ENCODE data around the gene FLOT2.
A peak's percentile ranks its signal among the peaks of the same experiment; 100 is the strongest.
"Not testable (repeated sequence)": the region's sequence is repeated elsewhere in the genome, so short reads cannot be mapped to it uniquely, and the experiment has no call there.

FLOT2 gene

DNA sequence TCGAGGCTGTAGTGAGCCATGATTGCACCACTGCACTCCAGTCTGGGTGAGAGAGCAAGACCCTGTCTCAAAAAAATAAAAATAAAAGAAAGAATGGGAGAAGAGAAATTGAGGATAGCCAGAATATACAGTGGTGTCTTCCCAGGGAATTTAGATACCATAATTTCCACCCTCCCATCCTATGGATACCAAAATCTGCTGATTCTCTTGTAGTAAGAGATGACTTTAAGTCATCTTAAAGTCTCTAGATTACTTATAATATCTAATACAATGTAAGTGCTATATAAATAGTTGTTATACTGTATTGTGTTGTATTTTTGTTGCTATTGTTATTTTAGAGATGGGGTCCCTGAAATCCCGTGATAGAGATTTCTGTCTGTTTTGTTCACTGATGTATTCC, 44.2 kb downstream of the FLOT2 start:
- TF ChIP-seq, protein P1, sequence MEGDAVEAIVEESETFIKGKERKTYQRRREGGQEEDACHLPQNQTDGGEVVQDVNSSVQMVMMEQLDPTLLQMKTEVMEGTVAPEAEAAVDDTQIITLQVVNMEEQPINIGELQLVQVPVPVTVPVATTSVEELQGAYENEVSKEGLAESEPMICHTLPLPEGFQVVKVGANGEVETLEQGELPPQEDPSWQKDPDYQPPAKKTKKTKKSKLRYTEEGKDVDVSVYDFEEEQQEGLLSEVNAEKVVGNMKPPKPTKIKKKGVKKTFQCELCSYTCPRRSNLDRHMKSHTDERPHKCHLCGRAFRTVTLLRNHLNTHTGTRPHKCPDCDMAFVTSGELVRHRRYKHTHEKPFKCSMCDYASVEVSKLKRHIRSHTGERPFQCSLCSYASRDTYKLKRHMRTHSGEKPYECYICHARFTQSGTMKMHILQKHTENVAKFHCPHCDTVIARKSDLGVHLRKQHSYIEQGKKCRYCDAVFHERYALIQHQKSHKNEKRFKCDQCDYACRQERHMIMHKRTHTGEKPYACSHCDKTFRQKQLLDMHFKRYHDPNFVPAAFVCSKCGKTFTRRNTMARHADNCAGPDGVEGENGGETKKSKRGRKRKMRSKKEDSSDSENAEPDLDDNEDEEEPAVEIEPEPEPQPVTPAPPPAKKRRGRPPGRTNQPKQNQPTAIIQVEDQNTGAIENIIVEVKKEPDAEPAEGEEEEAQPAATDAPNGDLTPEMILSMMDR (IDR thresholded peaks at IDR 0.05; ENCODE audit: extremely low read depth, missing control alignments), result no peak
- no peak for DNase-seq (ENCODE audit: low spot score)

DNA sequence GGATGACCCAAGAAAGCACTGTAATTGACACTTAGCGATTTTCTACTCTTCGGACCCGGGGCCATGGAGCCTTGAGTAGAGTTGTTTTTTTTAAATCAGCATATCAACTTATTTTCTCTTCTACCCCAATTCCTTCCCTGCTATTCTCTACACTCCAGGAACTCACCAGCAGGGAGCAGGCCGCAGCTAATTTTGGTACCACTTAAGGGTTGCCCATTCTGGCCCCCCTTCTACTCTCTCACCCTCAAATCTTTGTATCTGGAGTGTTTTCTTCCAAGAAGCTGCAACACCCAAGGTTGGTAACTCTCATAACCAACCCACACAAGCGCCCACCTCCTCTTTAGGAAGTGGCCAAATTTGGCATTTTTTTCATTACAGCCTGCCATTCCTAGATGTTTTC, 48.3 kb downstream of the FLOT2 start:
- DNase-seq (ENCODE audit: low spot score), result no peak
- TF ChIP-seq, protein P1 (IDR thresholded peaks at IDR 0.05; ENCODE audit: extremely low read depth, missing control alignments), result no peak

DNA sequence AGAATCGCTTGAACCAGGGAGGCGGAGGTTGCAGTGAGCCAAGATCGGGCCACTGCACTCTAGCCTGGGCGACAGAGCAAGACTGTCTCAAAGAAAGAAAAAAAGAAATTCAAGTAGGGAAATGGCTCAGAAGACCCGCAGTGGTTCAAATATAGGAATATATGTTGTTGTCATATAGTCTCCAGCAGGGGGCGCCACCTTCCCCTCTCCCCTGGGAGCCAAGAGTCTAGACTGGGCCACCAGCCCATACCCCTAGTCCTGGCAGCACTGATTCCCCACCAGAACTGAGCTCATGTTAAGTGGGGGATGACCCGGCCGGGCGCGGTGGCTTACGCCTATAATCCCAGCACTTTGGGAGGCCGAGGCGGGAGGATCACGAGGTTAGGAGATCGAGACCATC, 48.9 kb downstream of the FLOT2 start:
- peak; percentile 60 for DNase-seq (ENCODE audit: low spot score)

DNA sequence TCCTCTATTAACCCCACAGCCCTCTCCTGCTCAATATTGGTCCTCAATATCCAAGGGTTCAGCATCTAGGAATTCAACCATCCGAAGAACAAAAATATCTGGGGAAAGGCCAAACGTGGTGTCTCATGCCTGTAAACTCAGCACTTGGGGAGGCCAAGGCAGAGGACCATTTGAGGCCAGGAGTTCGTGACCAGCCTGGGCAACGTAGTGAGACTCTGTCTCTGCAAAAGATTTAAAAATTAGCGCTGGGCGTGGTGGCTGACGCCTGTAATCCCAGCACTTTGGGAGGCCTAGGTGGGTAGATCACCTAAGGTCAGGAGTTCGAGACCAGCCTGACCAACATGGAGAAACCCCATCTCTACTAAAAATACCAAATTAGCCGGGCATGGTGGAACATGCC, 50.8 kb downstream of the FLOT2 start:
- not testable (repeated sequence) for DNase-seq (ENCODE audit: low spot score)

DNA sequence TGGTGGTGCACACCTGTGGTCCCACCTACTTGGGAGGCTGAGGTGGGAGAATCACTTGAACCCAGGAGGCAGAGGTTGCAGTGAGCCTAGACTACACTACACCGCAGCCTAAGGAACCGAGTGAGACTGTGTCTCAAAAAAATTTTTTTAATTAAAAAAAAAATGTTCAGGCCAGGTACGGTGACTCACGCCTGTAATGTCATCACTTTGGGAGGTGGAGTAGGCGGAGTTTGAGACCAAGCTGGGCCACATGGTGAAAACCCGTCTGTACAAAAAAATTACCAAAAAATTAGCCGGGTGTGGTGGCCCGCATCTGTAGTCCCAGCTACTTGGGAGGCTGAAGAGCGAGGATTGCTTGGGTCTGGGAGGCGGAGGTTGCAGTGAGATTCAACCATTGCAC, 51.3 kb downstream of the FLOT2 start:
- DNase-seq (ENCODE audit: low spot score), result no peak
- TF ChIP-seq, protein P1 (IDR thresholded peaks at IDR 0.05; ENCODE audit: extremely low read depth, missing control alignments), result no peak

DNA sequence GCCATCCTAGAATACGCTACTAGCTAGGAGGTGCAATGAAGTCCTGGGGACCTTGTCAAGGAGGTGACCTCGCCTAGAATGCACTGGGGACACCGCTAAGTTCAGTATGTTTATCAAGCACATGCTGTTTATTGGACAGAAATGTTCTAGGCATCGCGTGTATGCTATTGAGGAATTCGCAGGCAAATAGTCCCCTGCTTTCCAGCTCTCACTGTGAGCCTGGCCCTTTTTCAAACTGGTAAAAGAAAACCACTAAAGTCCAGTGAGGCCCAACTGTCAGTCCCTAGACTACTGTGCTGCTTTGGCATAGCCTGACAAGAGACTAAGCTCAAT, 53.8 kb downstream of the FLOT2 start:
- TF ChIP-seq, protein P1 (IDR thresholded peaks at IDR 0.05; ENCODE audit: extremely low read depth, missing control alignments), result no peak
- DNase-seq (ENCODE audit: low spot score), result no peak

DNA sequence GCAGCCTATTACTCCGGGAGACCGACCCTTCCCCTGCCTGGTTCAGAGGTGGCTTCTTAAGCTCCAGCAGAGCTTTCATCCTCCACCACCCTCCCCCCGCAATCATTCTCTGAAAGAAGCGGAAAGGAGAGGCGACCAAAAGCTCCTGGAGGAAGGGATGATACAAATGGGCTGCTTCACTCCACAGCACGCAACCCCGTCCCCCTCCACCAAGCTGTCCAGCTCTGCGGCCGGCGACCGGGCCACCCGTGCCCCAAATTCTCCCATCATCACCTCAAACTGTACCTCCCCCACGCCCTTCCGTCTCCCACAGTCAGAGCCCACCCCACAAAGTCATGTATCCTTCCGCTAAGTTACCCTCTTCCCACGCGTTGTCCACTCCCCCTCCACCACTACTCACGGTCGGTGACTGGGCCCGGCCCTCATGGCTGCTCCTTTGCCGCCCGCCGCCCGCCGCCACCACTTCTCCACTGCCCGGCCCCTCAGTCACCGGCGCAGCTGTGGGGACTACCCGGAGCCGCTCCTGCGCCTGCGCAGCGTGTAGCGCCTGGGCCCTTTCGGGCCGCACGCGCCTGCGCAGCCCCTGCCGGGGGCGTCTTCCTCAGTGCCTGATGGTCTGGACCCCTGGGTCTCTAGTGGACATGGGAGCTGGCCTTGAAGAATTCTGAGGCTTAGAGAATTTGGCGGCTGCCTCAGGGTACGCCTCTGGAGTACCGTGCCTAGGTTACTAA, 55.1 kb downstream of the FLOT2 start, which contains the start of gene FAM222B:
Gene FAM222B (minus strand): TSS at position 509 of the 731 bp plus-strand sequence. CDS start 76,123 bp downstream, outside the sequence.
- TF ChIP-seq, protein P1 (IDR thresholded peaks at IDR 0.05; ENCODE audit: extremely low read depth, missing control alignments), result no peak
- DNase-seq (ENCODE audit: low spot score), result peak; percentile 96

DNA sequence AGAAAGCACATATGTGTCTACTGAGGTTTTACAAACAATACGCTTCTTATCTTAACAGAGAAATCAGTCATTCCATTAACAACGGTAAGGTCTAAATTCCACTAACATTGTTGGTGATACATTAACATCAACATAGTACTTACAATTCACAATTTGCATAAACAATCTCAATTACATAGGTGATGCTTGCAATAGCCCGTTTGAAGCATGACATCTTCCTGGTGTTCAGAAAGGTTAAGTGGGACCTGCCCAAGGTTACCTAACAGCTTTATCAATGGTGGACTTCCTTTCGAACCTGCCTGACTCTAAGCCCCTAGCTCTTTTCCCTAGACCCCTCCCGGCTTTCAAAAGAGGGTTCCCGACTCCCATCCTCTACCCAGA, 55.6 kb downstream of the FLOT2 start:
- peak; percentile 42 for DNase-seq (ENCODE audit: low spot score)
- TF ChIP-seq, protein P1 (IDR thresholded peaks at IDR 0.05; ENCODE audit: extremely low read depth, missing control alignments), result no peak

All from GM20000 (cell line).